ENCODE data around the gene ADAM29.

The ADAM29 gene

DNA sequence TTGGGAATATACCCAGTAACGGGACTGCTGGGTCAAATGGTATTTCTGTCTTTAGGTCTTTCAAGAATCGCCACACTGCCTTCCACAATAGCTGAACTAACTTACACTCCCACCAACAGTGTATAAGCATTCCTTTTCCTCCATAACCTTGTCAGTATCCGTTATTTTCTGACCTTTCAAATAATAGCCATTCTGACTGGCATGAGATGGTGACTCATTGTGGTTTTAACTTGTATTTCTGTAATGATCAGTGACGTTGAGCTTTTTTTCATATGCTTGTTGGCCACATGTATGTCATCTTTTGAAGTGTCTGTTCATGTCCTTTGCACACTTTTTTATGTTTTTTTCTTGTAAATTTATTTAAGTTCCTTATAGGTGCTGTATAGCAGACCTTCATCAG, 81.2 kb downstream of the ADAM29 start:
- ATAC-seq: no peak
- TF ChIP-seq ZC3H10 (CRISPR knock-in tag; IDR thresholded peaks at IDR 0.05) (no peak), ISL1 (CRISPR knock-in tag; IDR thresholded peaks at IDR 0.05) (no peak), CSDC2 (CRISPR knock-in tag; IDR thresholded peaks at IDR 0.05) (no peak), ARNTL (CRISPR knock-in tag; IDR thresholded peaks at IDR 0.05; ENCODE audit: borderline replicate concordance, low read depth) (no peak), TOX (CRISPR knock-in tag; IDR thresholded peaks at IDR 0.05; ENCODE audit: borderline replicate concordance) (no peak), PPARA (CRISPR knock-in tag; IDR thresholded peaks at IDR 0.05; ENCODE audit: borderline replicate concordance) (no peak), OSR1 (CRISPR knock-in tag; IDR thresholded peaks at IDR 0.05) (no peak), ZNF70 (CRISPR knock-in tag; IDR thresholded peaks at IDR 0.05) (no peak), GLIS3 (CRISPR knock-in tag; IDR thresholded peaks at IDR 0.05) (no peak), ESRRG (CRISPR knock-in tag; IDR thresholded peaks at IDR 0.05) (no peak), ZNF565 (CRISPR knock-in tag; conservative IDR thresholded peaks at IDR 0.05; ENCODE audit: low read depth) (no peak), TCF4 (CRISPR knock-in tag; IDR thresholded peaks at IDR 0.05; ENCODE audit: borderline replicate concordance) (no peak), ZNF8 (CRISPR knock-in tag; IDR thresholded peaks at IDR 0.05) (no peak), ZFP3 (CRISPR knock-in tag; IDR thresholded peaks at IDR 0.05) (no peak)
- TF ChIP-seq, protein P1, sequence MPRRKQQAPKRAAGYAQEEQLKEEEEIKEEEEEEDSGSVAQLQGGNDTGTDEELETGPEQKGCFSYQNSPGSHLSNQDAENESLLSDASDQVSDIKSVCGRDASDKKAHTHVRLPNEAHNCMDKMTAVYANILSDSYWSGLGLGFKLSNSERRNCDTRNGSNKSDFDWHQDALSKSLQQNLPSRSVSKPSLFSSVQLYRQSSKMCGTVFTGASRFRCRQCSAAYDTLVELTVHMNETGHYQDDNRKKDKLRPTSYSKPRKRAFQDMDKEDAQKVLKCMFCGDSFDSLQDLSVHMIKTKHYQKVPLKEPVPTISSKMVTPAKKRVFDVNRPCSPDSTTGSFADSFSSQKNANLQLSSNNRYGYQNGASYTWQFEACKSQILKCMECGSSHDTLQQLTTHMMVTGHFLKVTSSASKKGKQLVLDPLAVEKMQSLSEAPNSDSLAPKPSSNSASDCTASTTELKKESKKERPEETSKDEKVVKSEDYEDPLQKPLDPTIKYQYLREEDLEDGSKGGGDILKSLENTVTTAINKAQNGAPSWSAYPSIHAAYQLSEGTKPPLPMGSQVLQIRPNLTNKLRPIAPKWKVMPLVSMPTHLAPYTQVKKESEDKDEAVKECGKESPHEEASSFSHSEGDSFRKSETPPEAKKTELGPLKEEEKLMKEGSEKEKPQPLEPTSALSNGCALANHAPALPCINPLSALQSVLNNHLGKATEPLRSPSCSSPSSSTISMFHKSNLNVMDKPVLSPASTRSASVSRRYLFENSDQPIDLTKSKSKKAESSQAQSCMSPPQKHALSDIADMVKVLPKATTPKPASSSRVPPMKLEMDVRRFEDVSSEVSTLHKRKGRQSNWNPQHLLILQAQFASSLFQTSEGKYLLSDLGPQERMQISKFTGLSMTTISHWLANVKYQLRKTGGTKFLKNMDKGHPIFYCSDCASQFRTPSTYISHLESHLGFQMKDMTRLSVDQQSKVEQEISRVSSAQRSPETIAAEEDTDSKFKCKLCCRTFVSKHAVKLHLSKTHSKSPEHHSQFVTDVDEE (CRISPR knock-in tag; IDR thresholded peaks at IDR 0.05): no peak
- TF ChIP-seq, protein P2, sequence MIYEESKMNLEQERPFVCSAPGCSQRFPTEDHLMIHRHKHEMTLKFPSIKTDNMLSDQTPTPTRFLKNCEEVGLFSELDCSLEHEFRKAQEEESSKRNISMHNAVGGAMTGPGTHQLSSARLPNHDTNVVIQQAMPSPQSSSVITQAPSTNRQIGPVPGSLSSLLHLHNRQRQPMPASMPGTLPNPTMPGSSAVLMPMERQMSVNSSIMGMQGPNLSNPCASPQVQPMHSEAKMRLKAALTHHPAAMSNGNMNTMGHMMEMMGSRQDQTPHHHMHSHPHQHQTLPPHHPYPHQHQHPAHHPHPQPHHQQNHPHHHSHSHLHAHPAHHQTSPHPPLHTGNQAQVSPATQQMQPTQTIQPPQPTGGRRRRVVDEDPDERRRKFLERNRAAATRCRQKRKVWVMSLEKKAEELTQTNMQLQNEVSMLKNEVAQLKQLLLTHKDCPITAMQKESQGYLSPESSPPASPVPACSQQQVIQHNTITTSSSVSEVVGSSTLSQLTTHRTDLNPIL (CRISPR knock-in tag; IDR thresholded peaks at IDR 0.05; ENCODE audit: low read depth): no peak
- TF ChIP-seq, protein P3, sequence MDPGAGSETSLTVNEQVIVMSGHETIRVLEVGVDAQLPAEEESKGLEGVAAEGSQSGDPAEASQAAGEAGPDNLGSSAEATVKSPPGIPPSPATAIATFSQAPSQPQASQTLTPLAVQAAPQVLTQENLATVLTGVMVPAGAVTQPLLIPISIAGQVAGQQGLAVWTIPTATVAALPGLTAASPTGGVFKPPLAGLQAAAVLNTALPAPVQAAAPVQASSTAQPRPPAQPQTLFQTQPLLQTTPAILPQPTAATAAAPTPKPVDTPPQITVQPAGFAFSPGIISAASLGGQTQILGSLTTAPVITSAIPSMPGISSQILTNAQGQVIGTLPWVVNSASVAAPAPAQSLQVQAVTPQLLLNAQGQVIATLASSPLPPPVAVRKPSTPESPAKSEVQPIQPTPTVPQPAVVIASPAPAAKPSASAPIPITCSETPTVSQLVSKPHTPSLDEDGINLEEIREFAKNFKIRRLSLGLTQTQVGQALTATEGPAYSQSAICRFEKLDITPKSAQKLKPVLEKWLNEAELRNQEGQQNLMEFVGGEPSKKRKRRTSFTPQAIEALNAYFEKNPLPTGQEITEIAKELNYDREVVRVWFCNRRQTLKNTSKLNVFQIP (CRISPR knock-in tag; IDR thresholded peaks at IDR 0.05; ENCODE audit: borderline replicate concordance, low read depth): no peak
- TF ChIP-seq, protein P4, sequence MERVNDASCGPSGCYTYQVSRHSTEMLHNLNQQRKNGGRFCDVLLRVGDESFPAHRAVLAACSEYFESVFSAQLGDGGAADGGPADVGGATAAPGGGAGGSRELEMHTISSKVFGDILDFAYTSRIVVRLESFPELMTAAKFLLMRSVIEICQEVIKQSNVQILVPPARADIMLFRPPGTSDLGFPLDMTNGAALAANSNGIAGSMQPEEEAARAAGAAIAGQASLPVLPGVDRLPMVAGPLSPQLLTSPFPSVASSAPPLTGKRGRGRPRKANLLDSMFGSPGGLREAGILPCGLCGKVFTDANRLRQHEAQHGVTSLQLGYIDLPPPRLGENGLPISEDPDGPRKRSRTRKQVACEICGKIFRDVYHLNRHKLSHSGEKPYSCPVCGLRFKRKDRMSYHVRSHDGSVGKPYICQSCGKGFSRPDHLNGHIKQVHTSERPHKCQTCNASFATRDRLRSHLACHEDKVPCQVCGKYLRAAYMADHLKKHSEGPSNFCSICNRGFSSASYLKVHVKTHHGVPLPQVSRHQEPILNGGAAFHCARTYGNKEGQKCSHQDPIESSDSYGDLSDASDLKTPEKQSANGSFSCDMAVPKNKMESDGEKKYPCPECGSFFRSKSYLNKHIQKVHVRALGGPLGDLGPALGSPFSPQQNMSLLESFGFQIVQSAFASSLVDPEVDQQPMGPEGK (CRISPR knock-in tag; IDR thresholded peaks at IDR 0.05; ENCODE audit: borderline replicate concordance): no peak

DNA sequence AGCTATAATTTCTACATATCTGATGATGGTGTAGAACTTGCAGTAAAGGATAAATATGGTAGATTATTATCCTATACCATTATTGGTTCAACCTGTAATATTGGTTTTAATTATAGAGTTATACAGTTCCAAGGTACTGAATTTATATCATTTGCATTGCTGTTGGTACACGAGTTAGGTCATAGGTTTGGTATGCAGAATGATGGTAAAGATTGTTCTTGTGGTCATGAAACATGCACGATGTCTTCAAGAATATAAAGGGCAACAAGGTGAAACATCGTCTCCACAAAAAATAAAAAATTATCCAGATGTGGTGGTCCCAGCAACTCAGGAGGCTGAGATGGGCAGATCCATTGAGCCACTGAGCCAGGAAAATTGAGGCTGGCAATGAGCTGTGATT, 99.6 kb downstream of the ADAM29 start:
- ATAC-seq: no peak
- TF ChIP-seq ZFP3 (CRISPR knock-in tag; IDR thresholded peaks at IDR 0.05) (no peak), TOX (CRISPR knock-in tag; IDR thresholded peaks at IDR 0.05; ENCODE audit: borderline replicate concordance) (no peak), GLIS3 (CRISPR knock-in tag; IDR thresholded peaks at IDR 0.05) (no peak)

DNA sequence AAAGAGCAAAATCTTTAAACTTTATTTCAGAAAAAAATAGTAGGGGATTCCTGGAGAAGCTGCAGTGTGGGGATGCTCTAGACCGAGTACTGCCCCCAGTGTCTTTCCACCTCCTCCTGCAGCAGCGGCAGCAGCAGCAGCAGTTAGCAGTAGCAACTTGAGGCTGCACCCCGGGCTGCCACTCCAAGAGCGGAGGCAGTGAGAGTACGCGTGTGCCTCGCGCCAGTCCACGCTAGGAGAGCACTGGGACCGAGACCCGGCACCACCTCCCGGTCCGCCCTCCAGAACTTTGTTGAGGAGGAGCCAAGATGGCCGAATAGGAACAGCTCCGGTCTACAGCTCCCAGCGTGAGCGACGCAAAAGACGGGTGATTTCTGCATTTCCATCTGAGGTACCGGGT, 101.3 kb downstream of the ADAM29 start:
- ATAC-seq: peak; percentile 70

All from SK-N-SH treated with all-trans-retinoic acid at 6 μM for 48 hours (cell line).